Epidermal melanocyte (primary cell): ENCODE results near the gene ZC3H7B.
A peak's percentile ranks its signal among the peaks of the same experiment; 100 is the strongest.

Experiments
- DNase-seq: peaks from one replicate; pipeline ENCODE4 v3.0.0; 2011; ENCODE audit warnings: low spot score; ENCODE audit not compliant: insufficient read length

Gene ZC3H7B

DNA sequence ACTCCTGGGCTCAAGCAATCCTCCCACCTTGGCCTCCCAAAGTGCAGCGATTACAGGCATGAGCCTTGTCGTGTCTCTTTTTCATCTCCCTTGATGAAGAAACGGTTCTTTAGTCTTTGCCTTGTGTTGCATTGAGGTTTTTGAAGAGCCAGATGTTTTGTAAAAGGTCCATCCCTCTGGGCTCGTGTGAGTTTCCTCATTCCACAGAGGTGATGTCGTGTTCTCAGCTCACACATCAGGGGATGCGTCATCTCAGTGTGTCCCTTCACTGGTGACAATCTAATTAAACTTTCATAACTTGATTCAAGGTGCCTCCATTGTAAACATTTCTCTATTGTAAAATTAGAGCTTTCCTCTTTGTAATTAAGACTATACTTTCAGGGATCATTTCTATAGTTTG lies 50.7 kb downstream of the ZC3H7B start:
- DNase-seq = peak; percentile 59

DNA sequence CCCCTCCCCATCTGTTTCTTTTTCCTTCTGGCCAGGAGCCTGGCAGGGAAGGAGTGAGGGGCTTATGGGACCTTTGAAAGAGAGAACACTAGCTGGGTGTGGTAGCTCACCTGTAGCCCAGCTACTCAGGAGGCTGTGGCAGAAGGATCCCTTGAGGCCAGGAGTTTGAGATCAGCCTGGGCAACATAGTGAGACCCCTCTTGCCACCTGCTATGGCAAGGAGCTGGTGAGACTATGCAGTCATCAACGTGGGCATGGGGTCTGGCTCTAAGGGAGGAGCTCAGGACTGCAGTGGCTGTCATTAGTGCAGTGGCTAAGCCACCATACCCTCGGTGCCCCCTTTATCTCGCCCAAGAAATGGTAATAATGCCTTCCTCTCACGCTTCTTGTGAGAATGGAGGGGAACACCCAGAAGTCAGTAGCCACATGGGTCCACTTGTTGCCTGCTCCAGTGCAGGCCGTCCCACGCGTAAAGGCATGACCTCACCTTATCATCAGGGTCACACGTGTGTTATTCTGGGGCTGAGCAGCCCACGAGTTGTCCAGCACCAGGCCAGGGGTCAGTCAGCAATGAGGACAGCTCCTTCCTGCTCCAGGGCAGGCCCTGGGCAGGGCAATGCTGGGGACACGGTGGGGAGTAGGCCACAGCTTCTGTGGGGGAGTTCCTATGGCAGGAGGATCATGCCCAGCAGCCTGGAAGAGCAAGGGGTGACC lies 52.7 kb downstream of the ZC3H7B start:
- DNase-seq = no peak

DNA sequence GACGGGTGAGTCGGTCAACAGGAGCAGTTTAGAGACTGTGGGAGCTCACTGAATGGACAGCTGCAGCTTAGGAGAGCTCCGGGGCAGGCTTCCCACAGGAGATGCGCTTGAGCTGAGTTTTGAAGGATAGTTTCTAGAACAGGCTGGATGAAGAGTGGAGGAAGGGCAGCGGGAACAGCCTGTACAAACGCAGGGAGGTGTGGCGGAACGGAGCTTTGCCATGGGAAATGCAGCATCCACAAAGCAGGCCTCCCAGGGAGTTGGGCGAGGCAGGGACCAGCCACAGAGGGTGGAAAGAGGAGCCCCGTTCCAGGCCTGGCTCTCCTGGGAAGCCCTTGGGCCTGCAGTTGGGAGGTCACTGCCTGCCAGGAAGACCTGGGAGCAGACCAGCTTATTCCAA lies 53.7 kb downstream of the ZC3H7B start:
- no peak for DNase-seq

DNA sequence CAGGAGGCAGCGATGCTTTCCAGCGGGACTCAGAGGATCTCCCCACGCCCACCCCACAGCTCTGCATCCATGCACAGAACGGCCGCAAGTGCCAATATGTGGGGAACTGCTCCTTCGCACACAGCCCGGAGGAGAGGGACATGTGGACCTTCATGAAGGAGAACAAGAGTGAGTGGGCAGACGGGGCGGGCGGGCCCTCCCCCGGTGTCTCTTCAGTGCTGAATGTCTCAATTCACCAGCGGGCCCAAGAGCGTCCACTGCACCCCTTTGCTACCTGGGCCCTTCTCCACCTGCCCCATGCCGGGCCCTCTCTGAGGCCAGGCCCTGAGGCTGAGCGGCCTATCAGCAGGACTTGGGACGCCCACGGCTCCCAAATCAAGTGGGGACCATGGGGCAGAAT lies 54.6 kb downstream of the ZC3H7B start:
- no peak for DNase-seq

DNA sequence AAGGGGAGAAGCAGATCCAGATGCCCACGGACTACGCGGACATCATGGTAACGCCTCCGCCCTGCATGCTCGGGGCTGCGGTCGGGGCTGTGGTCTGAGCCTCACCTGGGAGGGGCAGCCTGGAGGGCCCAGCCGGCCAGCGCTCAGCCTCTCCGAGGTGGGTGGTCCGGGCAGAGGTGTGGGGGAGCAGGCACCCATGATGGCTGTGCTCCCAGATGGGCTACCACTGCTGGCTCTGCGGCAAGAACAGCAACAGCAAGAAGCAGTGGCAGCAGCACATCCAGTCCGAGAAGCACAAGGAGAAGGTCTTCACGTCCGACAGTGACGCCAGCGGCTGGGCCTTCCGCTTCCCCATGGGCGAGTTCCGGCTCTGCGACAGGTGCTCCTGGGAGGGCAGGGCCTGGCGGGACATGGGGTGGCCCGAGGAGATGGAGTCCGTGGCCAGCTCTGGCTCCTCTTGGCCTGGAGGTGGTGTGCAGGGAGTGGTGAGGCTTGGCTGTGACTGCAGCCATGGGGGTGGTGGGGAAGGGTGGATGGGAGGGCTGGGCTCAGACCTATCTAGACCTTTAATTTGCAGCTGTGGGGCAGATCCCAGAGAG lies 55.2 kb downstream of the ZC3H7B start:
- DNase-seq = no peak

DNA sequence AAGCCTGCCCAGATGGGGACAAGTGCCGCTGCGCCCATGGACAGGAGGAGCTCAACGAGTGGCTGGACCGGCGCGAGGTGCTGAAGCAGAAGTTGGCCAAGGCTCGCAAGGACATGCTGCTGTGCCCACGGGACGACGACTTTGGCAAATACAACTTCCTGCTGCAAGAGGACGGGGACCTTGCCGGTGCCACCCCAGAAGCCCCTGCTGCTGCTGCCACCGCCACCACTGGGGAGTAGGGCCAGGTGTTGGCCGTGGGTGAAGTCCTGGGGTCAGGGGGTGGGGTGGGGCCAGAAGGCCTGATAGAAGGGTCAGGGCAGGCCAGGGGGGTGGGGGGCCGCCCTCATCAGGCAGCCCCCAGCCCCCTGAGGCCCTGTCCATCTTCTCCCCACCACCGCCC lies 55.9 kb downstream of the ZC3H7B start:
- DNase-seq = no peak

DNA sequence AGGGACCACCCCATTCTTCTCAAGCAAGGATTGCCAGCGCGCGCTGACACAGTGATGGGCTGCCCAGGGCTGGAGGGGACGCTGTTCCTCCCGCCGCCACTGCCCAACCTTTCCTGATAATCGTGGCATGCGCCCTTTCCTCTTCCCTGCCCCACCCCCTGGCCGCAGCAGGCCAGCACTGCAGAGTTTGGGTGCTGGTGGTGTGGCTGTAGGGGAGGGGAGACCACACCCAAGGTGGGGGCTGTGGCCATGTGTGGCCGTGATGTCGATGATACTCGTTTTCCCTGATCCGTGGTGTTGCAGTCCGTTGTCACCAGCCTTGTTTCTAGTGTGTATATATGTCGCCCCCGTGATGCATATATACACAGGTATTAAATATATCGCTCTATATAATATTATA lies 57.6 kb downstream of the ZC3H7B start:
- no peak for DNase-seq

DNA sequence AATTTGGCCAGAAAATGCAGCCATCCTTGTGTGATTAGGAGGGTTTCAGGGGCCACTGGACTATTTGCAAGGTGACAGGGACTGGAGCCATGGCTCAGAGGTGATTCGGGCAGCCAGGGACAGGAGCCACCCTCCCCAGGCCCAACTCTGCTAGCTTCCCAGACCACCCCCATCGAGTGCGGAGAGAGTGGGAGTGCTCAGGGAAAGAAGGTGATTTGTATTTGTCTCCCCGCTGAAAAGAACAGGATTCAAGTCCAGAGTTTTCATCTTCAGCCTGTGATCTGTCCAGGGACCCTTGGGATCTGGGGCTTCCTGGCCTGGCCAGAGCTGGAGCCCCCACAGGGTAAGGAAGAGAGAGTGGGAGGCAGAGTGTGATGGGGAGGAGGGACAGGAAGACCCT lies 58.1 kb downstream of the ZC3H7B start:
- peak; percentile 13 for DNase-seq

DNA sequence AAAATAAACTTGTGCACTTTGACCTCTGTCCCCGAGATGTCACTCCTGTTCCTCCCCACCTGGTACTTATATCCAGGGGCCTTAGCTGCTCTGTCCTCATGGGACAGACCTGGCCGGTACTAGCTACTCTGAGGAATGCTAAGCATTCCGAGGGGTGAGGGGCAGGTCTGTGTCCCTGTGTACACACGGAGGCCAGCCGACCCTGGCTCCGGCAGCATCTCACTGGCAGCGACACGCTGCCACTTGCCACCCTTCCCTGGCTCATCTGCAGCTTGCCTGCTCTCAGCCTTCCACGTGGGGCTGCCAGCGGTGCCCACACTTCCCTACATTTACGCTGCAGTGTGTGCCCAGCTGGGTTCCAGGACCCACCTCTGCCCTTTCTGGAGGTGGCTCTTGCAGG lies 58.8 kb downstream of the ZC3H7B start:
- peak; percentile 5 for DNase-seq

DNA sequence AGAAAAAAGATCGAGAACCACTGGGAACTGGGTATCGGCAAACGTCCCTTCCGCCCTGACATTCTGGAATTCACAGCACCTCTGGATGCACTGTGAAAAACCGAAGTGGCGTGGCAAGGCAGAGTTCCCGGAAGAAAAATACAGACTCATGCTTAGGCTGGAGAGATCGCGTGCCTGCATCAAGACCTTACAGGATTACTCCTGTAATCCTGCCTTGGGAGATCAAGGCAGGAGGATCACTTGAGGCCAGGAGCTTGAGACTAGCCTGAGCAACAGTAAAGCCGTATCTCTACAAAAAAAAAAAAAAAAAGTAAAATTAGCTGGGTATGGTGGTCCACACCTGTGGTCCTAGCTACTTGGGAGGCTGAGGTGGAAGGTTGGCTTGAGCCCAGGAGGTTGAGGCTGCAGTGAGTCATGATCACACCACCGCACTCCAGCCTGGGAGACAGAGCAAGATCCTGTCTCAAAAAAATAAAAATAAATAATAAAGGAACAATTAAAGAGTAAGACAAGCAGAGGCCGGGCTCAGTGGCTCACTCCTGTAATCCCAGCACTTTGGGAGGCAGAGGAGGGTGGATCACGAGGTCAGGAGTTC lies 60.5 kb downstream of the ZC3H7B start:
- DNase-seq = no peak

DNA sequence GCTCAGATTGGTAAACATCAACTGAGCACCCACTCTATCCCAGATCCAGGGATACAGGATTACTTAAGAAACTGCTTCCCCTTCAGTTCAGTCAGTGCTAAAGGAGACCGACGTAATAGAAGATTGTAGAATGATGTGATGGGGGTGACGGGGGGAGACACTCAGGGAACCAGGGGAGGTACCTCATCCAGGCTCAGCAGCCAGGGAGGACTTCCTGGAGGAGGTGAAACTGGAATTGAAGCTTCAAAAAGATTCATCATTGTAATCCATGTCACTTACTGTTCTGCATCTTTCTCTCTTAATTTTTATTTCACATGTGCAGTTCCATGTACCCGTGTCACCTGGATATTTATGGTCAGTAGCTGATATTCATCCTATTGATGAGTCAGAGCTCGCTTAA lies 61.3 kb downstream of the ZC3H7B start:
- DNase-seq = no peak

DNA sequence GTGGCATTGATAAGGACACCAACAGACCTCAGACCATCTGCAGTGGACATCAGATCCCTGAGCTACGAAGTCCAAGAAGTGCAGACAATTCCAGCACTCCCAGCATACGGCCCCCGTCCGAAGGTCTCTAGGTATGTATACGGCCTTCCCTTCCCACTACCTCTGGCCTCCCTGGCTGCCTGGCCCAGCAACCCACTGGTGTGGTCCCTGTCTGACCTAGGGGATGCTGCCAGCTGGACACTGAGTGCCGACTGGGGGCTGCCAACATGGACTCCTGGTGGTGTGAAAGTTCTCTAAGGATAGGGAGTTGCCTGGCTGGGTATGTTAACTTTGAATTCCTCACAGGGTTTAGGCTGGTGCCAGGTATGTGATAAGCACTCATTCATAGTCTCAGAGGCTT lies 62.9 kb downstream of the ZC3H7B start:
- no peak for DNase-seq

DNA sequence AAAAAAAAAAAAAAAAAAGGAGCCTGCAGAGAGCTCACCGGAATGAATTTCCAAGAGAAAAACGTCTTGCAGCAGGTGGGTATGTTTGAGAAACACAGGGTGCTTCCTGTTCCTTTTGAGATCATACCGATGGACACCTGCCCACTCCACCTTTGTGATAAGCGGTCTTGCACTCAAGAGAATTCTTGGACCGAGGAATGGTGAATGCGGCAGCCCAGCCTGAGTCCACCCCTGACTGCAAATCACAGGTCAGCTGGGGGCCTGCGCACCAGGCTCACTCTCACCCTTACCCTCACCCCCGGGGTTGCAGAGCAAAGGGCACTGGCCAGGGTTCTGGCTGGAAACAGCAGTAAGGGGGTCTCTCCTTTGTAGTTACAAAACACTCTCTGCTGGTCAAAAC lies 63.6 kb downstream of the ZC3H7B start:
- DNase-seq = no peak

DNA sequence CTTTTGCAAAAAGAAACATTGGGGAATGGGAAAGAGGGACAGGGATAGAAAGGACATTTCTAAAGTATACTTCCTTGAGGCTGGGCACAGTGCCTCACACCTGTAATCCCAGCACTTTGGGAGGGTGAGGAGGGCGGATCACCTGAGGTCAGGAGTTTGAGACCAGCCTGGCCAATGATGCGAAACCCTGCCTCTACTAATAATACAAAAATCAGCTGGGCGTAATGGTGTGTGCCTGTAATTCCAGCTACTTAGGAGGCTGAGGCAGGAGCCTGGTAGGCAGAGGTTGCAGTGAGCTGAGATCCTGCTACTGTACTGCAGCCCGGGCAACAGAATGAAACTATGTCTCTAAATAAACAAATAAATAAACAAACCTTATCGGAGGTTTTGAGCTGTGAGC lies 64.1 kb downstream of the ZC3H7B start:
- no peak for DNase-seq

DNA sequence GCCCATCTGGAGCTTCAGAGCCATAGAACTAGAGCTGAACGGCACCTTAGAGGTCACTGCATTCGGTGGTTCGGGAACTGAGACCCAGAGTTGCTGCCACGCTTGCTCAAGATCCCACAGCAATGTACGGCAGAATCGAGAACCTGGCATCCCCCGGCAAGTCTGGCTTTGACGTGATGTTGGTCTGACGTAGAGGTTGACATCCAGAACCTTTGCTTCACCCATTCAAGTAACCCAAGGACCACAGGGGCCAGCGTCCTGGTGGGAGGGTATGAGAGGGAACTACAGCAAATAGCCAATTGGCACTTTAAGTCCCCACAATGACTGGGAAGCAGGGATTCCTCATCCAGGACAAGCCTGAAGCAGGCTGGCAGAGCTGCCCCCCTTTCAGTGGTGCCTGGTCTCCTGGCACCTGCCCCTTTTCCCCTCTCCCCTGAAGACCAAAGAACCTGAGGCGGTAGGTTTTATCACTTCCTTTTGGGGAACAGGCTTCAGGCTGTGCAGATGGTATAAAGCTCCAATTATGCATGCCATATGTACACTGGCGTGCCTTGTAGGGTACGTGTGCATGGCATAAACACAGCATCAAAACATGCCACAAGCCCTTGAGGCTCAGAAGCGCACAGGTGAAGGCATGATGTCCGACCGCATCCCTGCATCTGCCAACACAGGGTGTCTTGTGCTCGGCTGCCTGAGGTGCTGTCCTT lies 65.2 kb downstream of the ZC3H7B start:
- no peak for DNase-seq

DNA sequence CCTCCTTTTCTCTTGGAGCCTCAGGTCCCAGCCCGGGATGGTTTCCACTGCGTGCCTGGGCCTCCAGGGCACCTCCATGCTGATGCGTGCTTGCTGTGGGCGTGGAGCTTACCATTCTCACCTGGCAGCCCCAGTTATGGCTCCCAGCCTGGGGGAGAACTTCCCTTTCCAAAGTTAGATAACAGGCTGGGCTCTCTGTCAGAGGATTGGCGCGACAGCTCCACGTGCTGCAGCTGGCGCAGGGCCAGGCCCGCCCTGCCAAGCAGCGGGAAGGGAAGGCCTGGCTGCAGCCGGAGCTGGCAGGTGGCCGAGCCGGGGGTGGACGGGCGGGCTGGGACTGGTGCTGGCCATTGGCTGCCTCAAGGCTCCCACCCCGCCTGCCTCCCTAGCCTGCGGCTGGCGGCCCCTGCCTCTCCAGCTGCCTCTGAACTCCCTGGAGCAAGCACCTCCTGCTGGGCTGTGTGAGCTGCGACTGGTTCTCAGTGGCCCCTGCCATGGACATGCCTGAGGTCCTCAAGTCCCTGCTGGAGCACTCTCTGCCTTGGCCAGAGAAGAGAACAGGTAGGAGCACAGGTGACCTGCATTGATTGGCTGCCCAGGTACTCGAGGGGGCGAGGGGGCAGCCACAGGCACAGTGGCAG lies 65.8 kb downstream of the ZC3H7B start:
- peak; percentile 91 for DNase-seq

DNA sequence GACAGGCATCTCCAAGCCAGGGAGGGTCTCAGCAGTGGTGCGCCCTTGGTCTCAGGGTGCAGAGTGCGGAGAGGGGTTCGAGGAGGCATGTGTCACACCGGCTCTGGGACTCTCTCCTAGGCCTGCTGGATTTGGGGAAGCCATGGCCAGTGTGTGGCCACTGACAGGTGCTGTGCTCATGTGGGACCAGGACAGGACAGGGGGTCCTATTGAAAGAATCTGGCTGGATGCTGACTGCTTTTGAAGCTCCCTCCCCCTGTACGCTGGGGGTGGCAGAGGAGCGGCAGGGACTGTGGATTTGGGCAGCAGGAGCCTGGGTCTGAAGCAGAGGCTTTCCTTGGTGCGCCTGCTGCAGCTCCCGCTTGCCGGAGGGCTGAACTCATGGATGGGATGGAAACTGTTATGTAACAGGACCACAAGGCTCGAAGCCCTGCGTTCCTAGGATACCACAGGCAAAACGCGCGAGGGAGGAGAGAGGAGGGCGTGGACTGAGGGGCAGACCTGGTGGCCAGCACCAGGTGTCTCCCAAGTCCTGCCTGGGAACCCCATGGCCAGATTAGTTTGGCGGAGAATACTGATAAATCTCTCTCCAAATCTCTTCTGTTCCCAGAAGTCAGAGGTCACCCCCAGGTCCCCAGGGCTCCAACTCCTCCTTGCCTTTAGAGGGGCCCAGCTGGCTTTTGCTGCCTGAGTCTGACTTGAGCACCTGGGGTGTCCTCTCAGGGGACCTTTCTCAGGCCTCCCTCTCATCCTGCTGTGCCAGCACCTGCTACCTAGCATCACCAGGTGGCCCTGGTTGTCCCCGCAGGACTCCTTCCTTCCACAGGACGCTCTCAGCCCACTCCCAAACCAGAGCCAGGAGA lies 66.6 kb downstream of the ZC3H7B start:
- no peak for DNase-seq

DNA sequence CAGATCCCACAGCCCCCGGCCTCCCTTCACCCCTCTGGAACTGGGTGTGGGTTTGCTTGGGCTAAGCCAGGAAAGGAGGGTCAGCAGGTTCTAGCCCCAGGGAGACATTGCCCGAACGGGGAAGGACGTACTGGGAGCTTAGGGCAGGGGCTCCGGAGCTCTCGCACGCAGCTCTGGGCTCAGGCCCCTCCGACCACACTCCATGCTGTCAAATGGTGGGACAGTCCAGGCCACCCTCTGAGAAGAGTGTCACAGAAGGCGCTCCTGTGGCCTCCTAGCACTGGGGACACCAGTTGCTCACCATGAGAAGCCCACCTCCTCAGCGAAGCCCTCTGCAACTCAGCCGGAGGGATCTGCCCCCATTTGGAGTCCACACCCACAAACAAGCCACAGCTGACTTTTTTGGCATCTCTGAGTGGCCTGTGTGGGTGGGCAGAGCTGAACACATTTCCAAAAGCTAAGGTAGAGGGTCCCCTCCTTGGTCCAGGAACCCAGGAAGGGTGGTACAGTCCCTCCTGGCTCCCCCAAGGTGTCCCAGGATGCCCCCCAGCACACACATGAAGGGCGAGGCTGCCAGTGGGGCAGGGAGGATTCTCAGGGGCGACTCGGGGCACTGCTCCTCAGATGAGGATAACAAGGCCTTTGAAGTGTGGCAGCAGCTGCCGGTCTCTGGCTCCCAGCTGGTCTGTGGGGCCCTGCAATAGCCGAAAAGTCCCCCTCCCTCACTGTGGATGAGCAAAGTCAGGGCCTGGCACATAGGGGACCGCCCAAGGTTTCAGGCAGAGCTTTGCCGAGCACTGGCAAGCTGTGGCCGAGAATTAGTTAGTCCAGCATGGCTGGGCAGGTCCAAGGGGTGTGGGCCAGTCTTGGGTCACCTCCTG lies 67.5 kb downstream of the ZC3H7B start:
- DNase-seq = no peak

DNA sequence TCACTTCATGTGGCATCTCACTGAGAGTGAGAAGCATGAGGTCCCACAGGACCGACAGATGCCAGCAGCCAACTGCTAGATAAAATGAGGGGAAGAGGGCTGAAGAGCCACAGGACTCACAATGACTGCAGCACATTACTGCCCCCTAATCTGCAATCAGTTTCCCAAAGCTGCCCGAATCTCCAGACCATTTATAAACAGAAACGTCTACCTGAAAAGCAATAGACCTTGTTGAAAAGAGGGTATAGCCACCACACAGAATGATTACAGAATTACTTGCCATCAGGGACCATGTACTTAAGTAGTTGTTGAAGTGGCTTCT lies 68.1 kb downstream of the ZC3H7B start:
- DNase-seq = no peak

DNA sequence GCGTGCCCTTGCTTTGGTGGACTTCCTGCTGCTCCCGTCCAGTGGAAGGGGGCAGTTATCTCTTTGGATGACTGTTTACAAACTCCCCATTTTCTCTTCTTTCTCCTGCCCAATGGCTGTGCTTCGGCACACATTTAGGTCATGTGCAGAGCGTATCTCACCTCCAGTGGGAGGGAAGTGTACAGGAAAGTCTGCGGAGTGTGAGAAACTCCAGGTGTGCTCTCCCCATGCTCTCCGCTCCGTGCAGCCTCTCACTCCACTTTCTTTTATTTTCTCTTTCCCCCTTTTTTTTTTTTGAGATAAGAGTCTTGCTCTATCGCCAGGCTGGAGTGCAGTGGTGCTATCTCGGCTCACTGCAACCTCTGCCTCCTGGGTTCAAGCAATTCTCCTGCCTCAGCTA lies 68.5 kb downstream of the ZC3H7B start:
- DNase-seq = no peak
